ENCODE results near the gene SEC61A2. TPM values are rescaled to one million over a fixed set of nuclear protein-coding genes. Genes with fewer than 3 reads are reported as not detected.

The SEC61A2 gene
- total and polyA plus RNA-seq, 7 donors: 0.69 to 11.1 (median 7.5) TPM

GRCh38 chr10:12207114-12207513 is 77.6 kb downstream of the SEC61A2 start:
- intact Hi-C loops (cut with DNase I): no loop called here
- WGBS, 2 donors: 79 to 81% methylated on average over 3 of the region's 3 CpGs
- Histone ChIP-seq H3K27ac (no peak overlapping the region), H3K4me3 (no peak overlapping the region), H3K27me3 (no peaks in the 10 kb centered on the region), H3K9me3 (no peaks in the 10 kb centered on the region), H3K4me1 (no peaks in the 10 kb centered on the region), H3K36me3 (peaks cover 0 to 63% (median 21%) of the 10 kb centered on the region in 4 donors)
- TF ChIP-seq POLR2A (IDR thresholded peaks at IDR 0.05) (no peak), POLR2AphosphoS5 (IDR thresholded peaks at IDR 0.05) (no peak)
- DNase-seq: no peak

GRCh38 chr10:12208460-12208859 is 79.0 kb downstream of the SEC61A2 start:
- TF ChIP-seq CTCF (IDR thresholded peaks at IDR 0.05) (no peak), EP300 (IDR thresholded peaks at IDR 0.05) (no peak), POLR2A (IDR thresholded peaks at IDR 0.05) (no peak), POLR2AphosphoS5 (IDR thresholded peaks at IDR 0.05) (no peak)
- Histone ChIP-seq H3K27ac (no peak overlapping the region), H3K36me3 (peaks cover 0 to 57% (median 18%) of the 10 kb centered on the region in 4 donors), H3K27me3 (no peaks in the 10 kb centered on the region), H3K4me1 (peaks cover 0 to 5% (median 1%) of the 10 kb centered on the region in 4 donors), H3K9me3 (no peaks in the 10 kb centered on the region), H3K4me3 (no peak overlapping the region)
- DNase-seq: no peak
- intact Hi-C loops (cut with DNase I): no loop called here
- WGBS, 2 donors: 97 to 98% methylated on average over 5 of the region's 5 CpGs

GRCh38 chr10:12212454-12212853 is 83.0 kb downstream of the SEC61A2 start:
- TF ChIP-seq POLR2A (IDR thresholded peaks at IDR 0.05): no peak
- TF ChIP-seq CTCF (IDR thresholded peaks at IDR 0.05): no peak
- TF ChIP-seq EP300 (IDR thresholded peaks at IDR 0.05): no peak
- TF ChIP-seq POLR2AphosphoS5 (IDR thresholded peaks at IDR 0.05): no peak
- intact Hi-C loops (cut with DNase I): no loop called here
- Histone ChIP-seq H3K27ac (no peak overlapping the region), H3K36me3 (peaks cover 0 to 60% (median 18%) of the 10 kb centered on the region in 4 donors), H3K9me3 (no peaks in the 10 kb centered on the region), H3K27me3 (no peaks in the 10 kb centered on the region), H3K4me1 (peaks cover 0 to 25% (median 13%) of the 10 kb centered on the region in 4 donors), H3K4me3 (no peak overlapping the region)
- WGBS, 2 donors: 68 to 81% methylated on average over 3 of the region's 3 CpGs
- DNase-seq: no peak

- Histone ChIP-seq H3K27ac (peak overlapping the region in 3 of 4 donors; percentile 62 to 63 (median 63)), H3K4me1 (peaks cover 0 to 25% (median 13%) of the 10 kb centered on the region in 4 donors), H3K9me3 (no peaks in the 10 kb centered on the region), H3K36me3 (peaks cover 0 to 60% (median 22%) of the 10 kb centered on the region in 4 donors), H3K27me3 (no peaks in the 10 kb centered on the region), H3K4me3 (no peak overlapping the region)
- TF ChIP-seq EP300 (IDR thresholded peaks at IDR 0.05) (no peak), POLR2A (IDR thresholded peaks at IDR 0.05) (no peak), POLR2AphosphoS5 (IDR thresholded peaks at IDR 0.05) (no peak), CTCF (IDR thresholded peaks at IDR 0.05) (no peak)
- intact Hi-C loops (cut with DNase I): no loop called here
- DNase-seq: no peak
- 31 to 52% methylated on average over 3 of the region's 3 CpGs for WGBS, 2 donors
Measured at GRCh38 chr10:12213621-12214020, 84.1 kb downstream of the SEC61A2 start.

- intact Hi-C loops (cut with DNase I): no loop called here
- peaks cover 0 to 63% (median 26%) of the 10 kb centered on the region in 4 donors for H3K36me3 ChIP-seq
Measured at GRCh38 chr10:12214093-12214492, 84.6 kb downstream of the SEC61A2 start.

GRCh38 chr10:12214763-12215218 is 85.3 kb downstream of the SEC61A2 start:
- H3K36me3 ChIP-seq: peaks cover 0 to 66% (median 27%) of the 10 kb centered on the region in 4 donors
- peaks cover 0 to 27% (median 15%) of the 10 kb centered on the region in 4 donors for H3K4me1 ChIP-seq
- peak overlapping the region; percentile 18 to 63 (median 62) for H3K27ac ChIP-seq
- intact Hi-C loops (cut with DNase I): no loop called here
- TF ChIP-seq POLR2AphosphoS5 (IDR thresholded peaks at IDR 0.05) (no peak), CTCF (IDR thresholded peaks at IDR 0.05) (peak; percentile 27 to 68 (median 50))
- H3K4me3 ChIP-seq: peak overlapping the region in 2 of 4 donors; percentile 17 to 20
- 13 to 21% methylated on average over 6 of the region's 6 CpGs for WGBS, 2 donors
- H3K27me3 ChIP-seq: no peaks in the 10 kb centered on the region
- DNase-seq: no peak
- H3K9me3 ChIP-seq: no peaks in the 10 kb centered on the region

More at GRCh38 chr10:12214093-12214492, 84.6 kb downstream of the SEC61A2 start:
- Histone ChIP-seq H3K4me1 (peaks cover 0 to 25% (median 13%) of the 10 kb centered on the region in 4 donors), H3K4me3 (no peak overlapping the region), H3K27me3 (no peaks in the 10 kb centered on the region), H3K9me3 (no peaks in the 10 kb centered on the region), H3K27ac (peak overlapping the region; percentile 19 to 63 (median 62))
- TF ChIP-seq POLR2AphosphoS5 (IDR thresholded peaks at IDR 0.05): no peak
- TF ChIP-seq POLR2A (IDR thresholded peaks at IDR 0.05): no peak
- 16 to 52% methylated on average over 4 of the region's 4 CpGs for WGBS, 2 donors
- no peak for DNase-seq

Data from sigmoid colon (tissue), 7 donors.